SK-N-SH (cell line): ENCODE measurements around the gene MRPS27. TPM values are rescaled to one million over a fixed set of nuclear protein-coding genes. Genes with fewer than 3 reads are reported as not detected.

Source experiments
- CTCF ChIA-PET: fragments of 300-600, 350-600 bp; formaldehyde crosslinking; extraction: SDS; loops from one replicate; lab custom pipeline; 2021; lab: Yijun Ruan, JAX
- POLR2A ChIA-PET: fragments of 350-600 bp; sonication (Branson Sonifier 250); formaldehyde crosslinking; extraction: SDS; loops from one replicate; lab custom pipeline; 2020; ENCODE audit warnings: antibody characterized with exemption, inconsistent platforms; lab: Yijun Ruan, JAX
- DNase-seq: peaks from one replicate; pipeline ENCODE4 v3.0.0; 2012
- H2AFZ ChIP-seq: fragments of 200-600 bp; sonication (generic); 2 replicates; pipeline ENCODE4 v1.8.1; 2016; ENCODE audit warnings: antibody characterized with exemption, mild to moderate bottlenecking, low read depth
- H3F3A ChIP-seq: fragments of 200-600 bp; sonication (generic); replicated peaks from 2 replicates; pipeline ENCODE3; 2016; ENCODE audit warnings: antibody characterized with exemption, mild to moderate bottlenecking; ENCODE audit not compliant: insufficient read depth
- H3K27ac ChIP-seq, 2 experiments: fragments of 200-500 bp in 1 of 2; fragments of 200-600 bp in 1 of 2; sonication (Bioruptor generic) in 1 of 2; sonication (generic), shearing (Covaris generic) in 1 of 2; 2 replicates each; pipeline versions ENCODE4 v1.5.1 to v1.6.1; 2014 to 2016; ENCODE audit warnings: low read depth in 2 of 2, inconsistent platforms in 1 of 2, low read length in 1 of 2, mild to moderate bottlenecking in 1 of 2, mixed read lengths in 1 of 2
- H3K27me3 ChIP-seq: fragments of 200-600 bp; sonication (generic), shearing (Covaris generic); 2 replicates; pipeline ENCODE4 v1.6.1; 2016; ENCODE audit warnings: mixed run types; ENCODE audit not compliant: insufficient read depth
- H3K36me3 ChIP-seq, 2 experiments: fragments of 200-500 bp in 1 of 2; fragments of 200-600 bp in 1 of 2; sonication (Bioruptor generic) in 1 of 2; sonication (generic) in 1 of 2; replicated peaks in 1 of 2; 2 replicates each; pipeline versions ENCODE3 to v1.5.1; 2014 to 2016; ENCODE audit warnings: low read length in 1 of 2, mild to moderate bottlenecking in 1 of 2; ENCODE audit not compliant: insufficient read depth in 2 of 2, control insufficient read depth in 1 of 2
- H3K4me1 ChIP-seq, 2 experiments: fragments of 200-500 bp in 1 of 2; fragments of 200-600 bp in 1 of 2; sonication (Bioruptor generic) in 1 of 2; sonication (generic), shearing (Covaris generic) in 1 of 2; 2 replicates each; pipeline versions ENCODE4 v1.5.1 to v1.6.1; 2014 to 2016; ENCODE audit warnings: low read depth in 1 of 2, low read length in 1 of 2, mixed run types in 1 of 2; ENCODE audit not compliant: insufficient read depth in 2 of 2, control insufficient read depth in 1 of 2
- H3K4me2 ChIP-seq: fragments of 200-600 bp; sonication (generic), shearing (Covaris generic); 2 replicates; pipeline ENCODE4 v1.6.1; 2017; ENCODE audit warnings: mixed run types
- H3K4me3 ChIP-seq, 2 experiments: fragments of 200-500 bp in 1 of 2; fragments of 200-600 bp in 1 of 2; sonication (Bioruptor generic) in 1 of 2; sonication (generic), shearing (Covaris generic) in 1 of 2; 2 replicates each; pipeline versions ENCODE4 v1.5.1 to v1.8.1; 2014 to 2016; ENCODE audit warnings: low read depth in 2 of 2, inconsistent platforms in 1 of 2, low read length in 1 of 2, mild to moderate bottlenecking in 1 of 2, mixed read lengths in 1 of 2, moderate library complexity in 1 of 2
- H3K79me2 ChIP-seq: fragments of 200-600 bp; sonication (generic); 2 replicates; pipeline ENCODE4 v1.8.1; 2017; ENCODE audit warnings: mild to moderate bottlenecking; ENCODE audit not compliant: insufficient read depth
- H3K9ac ChIP-seq: fragments of 200-600 bp; sonication (generic); 2 replicates; pipeline ENCODE4 v1.6.1; 2017; ENCODE audit warnings: mixed run types
- H3K9me2 ChIP-seq: fragments of 200-600 bp; sonication (generic); 2 replicates; pipeline ENCODE4 v1.6.1; 2017; ENCODE audit warnings: mixed run types
- H3K9me3 ChIP-seq: fragments of 200-600 bp; sonication (generic); 2 replicates; pipeline ENCODE4 v1.6.1; 2017; ENCODE audit warnings: mixed run types, mild to moderate bottlenecking, moderate library complexity
- H4K20me1 ChIP-seq: fragments of 200-600 bp; sonication (generic); 2 replicates; pipeline ENCODE4 v1.6.1; 2017; ENCODE audit warnings: mild to moderate bottlenecking, mixed run types; ENCODE audit not compliant: insufficient read depth
- CTCF ChIP-seq: fragments of 200-600 bp; sonication (generic); IDR thresholded peaks from 2 replicates; pipeline ENCODE4 v1.6.1; 2017; ENCODE audit warnings: antibody characterized with exemption, mild to moderate bottlenecking, moderate library complexity
- EZH2phosphoT487 ChIP-seq: fragments of 200-600 bp; sonication (generic); IDR thresholded peaks from 2 replicates; pipeline ENCODE4 v1.6.1; 2017; ENCODE audit warnings: low read depth, mixed run types, mild to moderate bottlenecking, antibody characterized with exemption, moderate library complexity, borderline replicate concordance
- FOSL2 ChIP-seq: IDR thresholded peaks from 2 replicates; pipeline ENCODE4 v1.4.0; 2012; ENCODE audit warnings: low read depth, mild to moderate bottlenecking, moderate library complexity, borderline replicate concordance
- GABPA ChIP-seq: IDR thresholded peaks from 2 replicates; pipeline ENCODE4 v1.4.0; 2012; ENCODE audit warnings: low read depth, mild to moderate bottlenecking
- NFIC ChIP-seq: IDR thresholded peaks from 2 replicates; pipeline ENCODE4 v1.4.0; 2012; ENCODE audit warnings: borderline replicate concordance
- NRF1 ChIP-seq: IDR thresholded peaks from 2 replicates; pipeline ENCODE4 v1.6.1; 2012; ENCODE audit warnings: low read depth, mild to moderate bottlenecking, low read length
- RAD21 ChIP-seq: IDR thresholded peaks from 2 replicates; pipeline ENCODE4 v1.6.1; 2012; ENCODE audit warnings: mild to moderate bottlenecking, low read length
- SMC3 ChIP-seq: IDR thresholded peaks from 2 replicates; pipeline ENCODE4 v1.6.1; 2012; ENCODE audit warnings: low read depth, low read length, improper control_type of control experiment
- TAF1 ChIP-seq: IDR thresholded peaks from 2 replicates; pipeline ENCODE4 v1.6.1; 2012; ENCODE audit warnings: low read depth, mild to moderate bottlenecking, low read length, moderate library complexity, borderline replicate concordance
- WGBS: methylation state at CpG from one replicate; pipeline ENCODE4 v1.1.6; 2017; ENCODE audit warnings: low lambda C conversion rate; 5-methylcytosine and 5-hydroxymethylcytosine counted together
- polyA plus RNA-seq, 3 experiments: library from polyadenylated mRNA; depleted of rRNA; stranded (reverse); fragments of >200 nt; gene quantifications; 2 replicates each; pipeline ENCODE4 v1.2.3, GENCODE V29; 2012

Gene MRPS27
- polyA plus RNA-seq, 1 of the 3 experiments (the other 2 are of a cell fraction): 37.5 TPM

- no peaks in the 10 kb centered on the region for H3K27me3 ChIP-seq
- 97% methylated on average over 1 of the region's 1 CpG for WGBS
- DNase-seq: no peak
- CTCF ChIA-PET: interaction anchor here (0.6 to 1.5 kb wide), 10 partner anchors 12 to 493 kb away, joined by 3 to 4 read pairs (median 3); no protein-coding TSS in a partner anchor
- H4K20me1 ChIP-seq: no peaks in the 10 kb centered on the region
- no peak overlapping the region for H3K9ac ChIP-seq
- no peak overlapping the region; a peak in 1 of 4 replicates for H3K4me3 ChIP-seq
- H3K27ac ChIP-seq: no peak overlapping the region; a peak in 1 of 4 replicates
- POLR2A ChIA-PET: no interaction called here
- no peaks in the 10 kb centered on the region for H3K9me3 ChIP-seq
- H3K9me2 ChIP-seq: no peaks in the 10 kb centered on the region
- TF ChIP-seq FOSL2: no peak
- no peak for TF ChIP-seq GABPA
- no peak for TF ChIP-seq TAF1
- TF ChIP-seq EZH2phosphoT487: no peak
- no peak for TF ChIP-seq NRF1
- H2AFZ ChIP-seq: no peak overlapping the region
- peaks cover 28% of the 10 kb centered on the region; the same call in 1 of the 2 replicates for H3K79me2 ChIP-seq
- H3K4me1 ChIP-seq: peaks cover 5 to 16% of the 10 kb centered on the region in 2 experiments; a peak in 3 of 4 replicates
- peaks cover 15% of the 10 kb centered on the region for H3F3A ChIP-seq
- peaks cover 0 to 16% of the 10 kb centered on the region in 2 experiments for H3K36me3 ChIP-seq
- no peak overlapping the region for H3K4me2 ChIP-seq
These were observed 50.6 kb downstream of the MRPS27 start for GRCh38 chr5:72269411-72269780.

GRCh38 chr5:72268753-72269410, 51.2 kb downstream of the MRPS27 start:
- Histone ChIP-seq H3K9me2 (no peaks in the 10 kb centered on the region), H3K79me2 (peaks cover 26% of the 10 kb centered on the region; the same call in 1 of the 2 replicates), H2AFZ (no peak overlapping the region), H3K4me1 (peaks cover 5 to 16% of the 10 kb centered on the region in 2 experiments; a peak in 3 of 4 replicates), H3K9me3 (no peaks in the 10 kb centered on the region), H3K27ac (no peak overlapping the region; a peak in 2 of 4 replicates), H4K20me1 (no peaks in the 10 kb centered on the region), H3K4me3 (no peak overlapping the region; a peak in 1 of 4 replicates), H3K27me3 (no peaks in the 10 kb centered on the region), H3K4me2 (no peak overlapping the region), H3K36me3 (peaks cover 0 to 16% of the 10 kb centered on the region in 2 experiments), H3F3A (peaks cover 15% of the 10 kb centered on the region), H3K9ac (no peak overlapping the region)
- DNase-seq: peak; percentile 36
- CTCF ChIA-PET: interaction anchor here (0.6 to 1.5 kb wide), 15 partner anchors 9 to 493 kb away, joined by 3 to 13 read pairs (median 3); no protein-coding TSS in a partner anchor
- POLR2A ChIA-PET: no interaction called here
- TF ChIP-seq NFIC (no peak), RAD21 (peak; percentile 58), SMC3 (peak; percentile 48), CTCF (peak; percentile 73)
- 41% methylated on average over 2 of the region's 2 CpGs for WGBS
